Measurements from ENCODE around the gene KIAA0930.

The KIAA0930 gene

DNA sequence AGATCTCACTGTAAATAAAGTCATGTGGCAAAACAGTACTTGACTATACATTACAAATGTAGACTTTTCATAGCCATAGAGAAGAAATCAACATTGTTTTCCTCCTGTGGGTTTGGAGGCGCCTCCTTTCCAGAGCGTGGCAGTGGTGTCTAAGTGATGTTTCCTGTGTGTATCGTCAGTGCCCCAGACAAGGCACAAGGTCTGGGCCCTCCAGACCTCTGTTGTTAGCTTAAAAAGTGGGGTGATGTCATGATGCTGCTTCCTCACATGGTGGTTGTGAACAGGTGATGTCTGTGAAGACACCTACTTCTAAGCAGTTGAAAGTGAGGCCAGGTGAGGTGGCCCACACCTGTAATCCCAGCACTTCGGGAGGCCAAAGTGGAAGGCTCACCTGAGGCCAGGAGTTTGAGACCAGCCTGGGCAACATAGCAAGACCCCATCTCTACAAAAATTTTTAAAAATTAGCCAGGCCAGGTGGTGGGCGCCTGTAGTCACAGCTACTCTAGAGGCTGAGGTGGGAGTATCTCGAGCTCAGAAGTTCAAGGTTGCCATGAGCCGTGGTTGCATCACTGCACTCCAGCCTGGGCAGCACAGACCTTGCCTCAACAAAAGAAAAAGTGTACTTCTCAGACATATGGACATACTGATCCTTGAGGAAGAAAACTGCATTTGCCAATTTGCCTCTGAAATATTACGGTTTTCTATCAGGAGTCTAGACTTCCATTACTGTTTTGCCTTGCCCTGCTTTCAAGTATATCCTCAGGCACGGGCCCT lies 61.2 kb downstream of the KIAA0930 start:
- no peak for DNase-seq (ENCODE audit: low spot score)
- TF ChIP-seq, protein P1, sequence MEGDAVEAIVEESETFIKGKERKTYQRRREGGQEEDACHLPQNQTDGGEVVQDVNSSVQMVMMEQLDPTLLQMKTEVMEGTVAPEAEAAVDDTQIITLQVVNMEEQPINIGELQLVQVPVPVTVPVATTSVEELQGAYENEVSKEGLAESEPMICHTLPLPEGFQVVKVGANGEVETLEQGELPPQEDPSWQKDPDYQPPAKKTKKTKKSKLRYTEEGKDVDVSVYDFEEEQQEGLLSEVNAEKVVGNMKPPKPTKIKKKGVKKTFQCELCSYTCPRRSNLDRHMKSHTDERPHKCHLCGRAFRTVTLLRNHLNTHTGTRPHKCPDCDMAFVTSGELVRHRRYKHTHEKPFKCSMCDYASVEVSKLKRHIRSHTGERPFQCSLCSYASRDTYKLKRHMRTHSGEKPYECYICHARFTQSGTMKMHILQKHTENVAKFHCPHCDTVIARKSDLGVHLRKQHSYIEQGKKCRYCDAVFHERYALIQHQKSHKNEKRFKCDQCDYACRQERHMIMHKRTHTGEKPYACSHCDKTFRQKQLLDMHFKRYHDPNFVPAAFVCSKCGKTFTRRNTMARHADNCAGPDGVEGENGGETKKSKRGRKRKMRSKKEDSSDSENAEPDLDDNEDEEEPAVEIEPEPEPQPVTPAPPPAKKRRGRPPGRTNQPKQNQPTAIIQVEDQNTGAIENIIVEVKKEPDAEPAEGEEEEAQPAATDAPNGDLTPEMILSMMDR (IDR thresholded peaks at IDR 0.05; ENCODE audit: extremely low read depth, missing control alignments), result no peak

DNA sequence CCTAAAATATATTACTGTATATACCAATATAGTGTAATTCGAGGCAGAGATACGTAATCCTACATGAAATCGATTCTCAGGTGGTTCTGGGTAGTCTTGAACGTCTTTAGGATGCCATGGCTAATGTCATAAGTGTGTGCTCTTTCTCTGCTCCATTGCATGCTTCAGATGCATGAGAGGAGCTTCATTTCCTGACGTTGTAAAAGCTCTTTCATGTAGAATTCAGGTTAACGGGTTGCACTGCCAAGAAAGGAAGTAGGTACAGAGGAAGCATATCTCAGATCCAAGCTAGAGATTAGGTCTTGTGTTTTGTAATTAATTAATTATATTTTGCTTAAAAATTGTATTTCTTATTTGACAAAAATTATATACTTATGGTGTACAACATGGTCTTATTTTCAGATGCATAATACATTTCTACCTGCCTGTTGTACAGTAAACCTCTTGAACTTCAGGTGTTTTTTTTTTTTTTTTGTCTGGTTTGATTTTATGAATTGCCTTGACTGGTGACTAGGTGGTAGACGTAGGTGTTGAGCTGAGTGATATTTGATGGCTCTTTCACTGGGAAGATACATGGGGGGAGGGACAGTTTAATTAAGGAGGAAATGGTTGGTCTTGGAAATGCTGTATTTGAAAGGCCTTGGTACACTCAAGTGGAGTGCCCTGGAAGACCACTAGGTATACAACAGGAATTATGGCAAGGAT lies 67.7 kb downstream of the KIAA0930 start:
- TF ChIP-seq, protein P1 (IDR thresholded peaks at IDR 0.05; ENCODE audit: extremely low read depth, missing control alignments), result no peak
- DNase-seq (ENCODE audit: low spot score), result no peak

GRCh38 chr22:45171830-45172229 lies 68.9 kb downstream of the KIAA0930 start:
- no peak for DNase-seq (ENCODE audit: low spot score)
- TF ChIP-seq, protein P1 (IDR thresholded peaks at IDR 0.05; ENCODE audit: extremely low read depth, missing control alignments), result no peak

GRCh38 chr22:45169591-45170466 lies 70.9 kb downstream of the KIAA0930 start:
- TF ChIP-seq, protein P1 (IDR thresholded peaks at IDR 0.05; ENCODE audit: extremely low read depth, missing control alignments), result no peak
- no peak for DNase-seq (ENCODE audit: low spot score)

GRCh38 chr22:45166932-45167331 lies 73.8 kb downstream of the KIAA0930 start:
- TF ChIP-seq, protein P1 (IDR thresholded peaks at IDR 0.05; ENCODE audit: extremely low read depth, missing control alignments), result no peak
- DNase-seq (ENCODE audit: low spot score), result no peak

DNA sequence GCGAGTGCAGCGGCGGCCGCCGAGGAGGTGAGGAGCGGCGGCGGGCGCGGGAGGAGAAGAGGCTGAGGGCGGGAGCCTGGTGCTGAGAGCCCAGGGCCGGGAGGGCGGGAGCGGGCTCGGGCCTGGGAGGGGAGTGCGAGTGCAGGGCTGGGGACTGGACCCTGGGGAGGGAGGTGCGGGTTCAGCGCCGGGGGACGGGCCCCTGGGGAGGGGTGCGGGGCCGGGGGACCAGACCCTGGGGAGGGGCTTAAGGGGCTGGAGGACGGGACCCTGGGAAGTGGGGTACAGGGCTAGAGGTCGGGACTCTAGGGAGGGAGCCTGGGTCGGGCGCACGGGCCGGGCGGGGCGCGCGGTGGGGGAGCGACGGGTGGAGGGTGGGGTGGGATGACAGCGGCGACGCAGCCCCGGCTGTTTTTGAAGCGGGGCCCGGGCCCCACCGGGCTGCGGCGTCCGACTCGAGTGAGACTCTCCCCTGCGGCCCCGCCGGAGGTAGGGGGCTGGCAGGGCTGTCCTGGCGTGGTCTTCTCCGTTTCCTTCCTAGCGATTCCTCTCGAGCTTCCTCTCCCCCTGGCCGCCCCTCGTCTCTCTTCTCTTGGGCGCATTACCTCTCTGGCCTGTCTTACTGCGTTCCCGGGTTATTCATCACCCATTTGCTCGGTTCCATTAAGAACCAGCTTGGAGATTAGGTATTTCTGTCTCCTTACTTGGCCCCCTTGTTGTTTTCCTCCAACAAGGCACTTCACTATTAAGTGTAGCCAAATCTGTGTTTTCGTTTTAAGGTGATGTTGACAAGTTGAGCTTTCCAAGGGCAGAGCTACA lies 76.2 kb downstream of the KIAA0930 start:
- TF ChIP-seq, protein P1 (IDR thresholded peaks at IDR 0.05; ENCODE audit: extremely low read depth, missing control alignments), result no peak
- DNase-seq (ENCODE audit: low spot score), result peak; percentile 72
